NCI-H128 (cell line): ENCODE measurements around the gene NUMA1.
A peak's percentile ranks its signal among the peaks of the same experiment; 100 is the strongest.

Experiments used
- DNase-seq: peaks from one replicate; lab custom pipeline; 2025; ENCODE audit not compliant: unreplicated experiment; lab: John Stamatoyannopoulos, UW

NUMA1 gene

GRCh38 chr11:71979094-71979493, 101.2 kb downstream of the NUMA1 start:
- DNase-seq = no peak

GRCh38 chr11:71977743-71978418, 102.5 kb downstream of the NUMA1 start:
- peak; percentile 24 for DNase-seq

GRCh38 chr11:71977090-71977489, 103.3 kb downstream of the NUMA1 start:
- DNase-seq = no peak

GRCh38 chr11:71976551-71976950, 103.8 kb downstream of the NUMA1 start:
- no peak for DNase-seq

GRCh38 chr11:71971680-71972079, 108.7 kb downstream of the NUMA1 start:
- DNase-seq = no peak

- no peak for DNase-seq
Measured at GRCh38 chr11:71964641-71965040, 115.7 kb downstream of the NUMA1 start.

- no peak for DNase-seq
Measured at GRCh38 chr11:71963468-71963867, 116.9 kb downstream of the NUMA1 start.

- no peak for DNase-seq
Measured at GRCh38 chr11:71962428-71963038, 117.8 kb downstream of the NUMA1 start.

GRCh38 chr11:71955898-71956456, 124.4 kb downstream of the NUMA1 start:
- DNase-seq = no peak
